GM23338 (cell line): Measurements from ENCODE around the gene UCN. TPM values are rescaled to one million over a fixed set of nuclear protein-coding genes. Genes with fewer than 3 reads are reported as not detected.
A peak's percentile ranks its signal among the peaks of the same experiment; 100 is the strongest.

Experiments
- ATAC-seq: fragments of 200-7000 bp; cut with Tn5 transposase; 3 replicates; pipeline ENCODE4 v1.9.1; 2020
- DNase-seq: peaks from one replicate; pipeline ENCODE4 v3.0.0-alpha.2; 2015; ENCODE audit warnings: low spot score
- H2AFZ ChIP-seq: fragments of 200-600 bp; sonication (generic); 2 replicates; pipeline ENCODE4 v1.8.0; 2016; ENCODE audit warnings: antibody characterized with exemption, mild to moderate bottlenecking, moderate library complexity
- H3F3A ChIP-seq: fragments of 200-600 bp; sonication (generic); replicated peaks from 2 replicates; pipeline ENCODE4 v1.8.0; 2017; ENCODE audit warnings: antibody characterized with exemption, mixed run types, low read depth
- H3K27ac ChIP-seq: fragments of 200-600 bp; sonication (generic); 2 replicates; pipeline ENCODE4 v1.6.1; 2016; ENCODE audit warnings: low read depth
- H3K27me3 ChIP-seq: fragments of 200-600 bp; sonication (generic); 2 replicates; pipeline ENCODE4 v1.8.0; 2016; ENCODE audit warnings: mild to moderate bottlenecking, mixed run types, moderate library complexity; ENCODE audit not compliant: insufficient read depth
- H3K36me3 ChIP-seq: fragments of 200-600 bp; sonication (generic); 2 replicates; pipeline ENCODE4 v1.8.0; 2016; ENCODE audit warnings: mild to moderate bottlenecking; ENCODE audit not compliant: insufficient read depth
- H3K4me1 ChIP-seq: fragments of 200-600 bp; sonication (generic); 2 replicates; pipeline ENCODE4 v1.8.0; 2016; ENCODE audit warnings: mild to moderate bottlenecking, moderate library complexity; ENCODE audit not compliant: insufficient read depth
- H3K4me2 ChIP-seq: fragments of 200-600 bp; sonication (generic); 2 replicates; pipeline ENCODE4 v1.7.1; 2017; ENCODE audit warnings: mixed run types
- H3K4me3 ChIP-seq: fragments of 200-600 bp; sonication (generic); 2 replicates; pipeline ENCODE4 v1.6.1; 2016; ENCODE audit warnings: mixed run types
- H3K79me2 ChIP-seq: fragments of 200-600 bp; sonication (generic); replicated peaks from 2 replicates; pipeline ENCODE4 v1.8.0; 2017; ENCODE audit warnings: mild to moderate bottlenecking; ENCODE audit not compliant: insufficient read depth
- H3K9me2 ChIP-seq: fragments of 200-600 bp; sonication (generic); 2 replicates; pipeline ENCODE4 v1.8.0; 2017; ENCODE audit not compliant: insufficient read depth
- H4K20me1 ChIP-seq: fragments of 200-600 bp; sonication (generic); replicated peaks from 2 replicates; pipeline ENCODE4 v1.8.0; 2017; ENCODE audit warnings: mild to moderate bottlenecking; ENCODE audit not compliant: insufficient read depth
- H3K27ac Mint-ChIP-seq: 2 replicates; pipeline ENCODE4 v1.8.0; 2020; ENCODE audit warnings: inconsistent platforms, mild to moderate bottlenecking, moderate library complexity, mixed read lengths
- H3K27me3 Mint-ChIP-seq: 3 replicates; pipeline ENCODE4 v1.8.0; 2022; ENCODE audit warnings: low read depth, mild to moderate bottlenecking, moderate library complexity, mixed read lengths, inconsistent platforms; ENCODE audit not compliant: insufficient read depth, poor library complexity
- H3K36me3 Mint-ChIP-seq: 3 replicates; pipeline ENCODE4 v1.8.0; 2021; ENCODE audit warnings: low read depth, mild to moderate bottlenecking, inconsistent platforms, moderate library complexity, mixed read lengths
- H3K4me1 Mint-ChIP-seq: 3 replicates; pipeline ENCODE4 v1.8.0; 2020; ENCODE audit warnings: mild to moderate bottlenecking, inconsistent platforms, mixed read lengths
- H3K4me3 Mint-ChIP-seq: 3 replicates; pipeline ENCODE4 v1.8.0; 2021; ENCODE audit warnings: moderate library complexity, mild to moderate bottlenecking, inconsistent platforms, mixed read lengths
- H3K9me3 Mint-ChIP-seq: 3 replicates; pipeline ENCODE4 v1.8.0; 2020; ENCODE audit warnings: moderate library complexity, mild to moderate bottlenecking, inconsistent platforms, mixed read lengths
- EZH2 ChIP-seq: fragments of 200-600 bp; sonication (generic); IDR thresholded peaks from one replicate; pipeline ENCODE4 v1.8.0; 2017; ENCODE audit warnings: antibody characterized with exemption, mild to moderate bottlenecking, low read depth; ENCODE audit not compliant: unreplicated experiment
- EZH2phosphoT487 ChIP-seq: fragments of 200-600 bp; sonication (generic); IDR thresholded peaks from one replicate; pipeline ENCODE4 v1.8.1; 2018; ENCODE audit warnings: antibody characterized with exemption; ENCODE audit not compliant: unreplicated experiment
- POLR2AphosphoS5 ChIP-seq: IDR thresholded peaks from 2 replicates; pipeline ENCODE4 v1.6.1; 2016; ENCODE audit warnings: antibody characterized with exemption, low read depth
- polyA plus RNA-seq: library from polyadenylated mRNA; unstranded; fragments of >200 nt; fragmentation: Nextera tagmentation; extraction: Ambion mirVana; gene quantifications from 2 replicates; pipeline ENCODE4 v1.2.1, GENCODE V29; 2016
- total RNA-seq: library from RNA; depleted of rRNA; stranded (reverse); fragments of >200 nt; shearing (Covaris generic); gene quantifications from 2 replicates; pipeline ENCODE4 v1.2.3, GENCODE V29; 2014
- TF ChIP-seq, protein P1 (sequence below), 2 experiments: fragments of 200-600 bp in 1 of 2; sonication (generic) in 1 of 2; conservative IDR thresholded peaks; 2 replicates each; pipeline versions ENCODE4 v1.5.1 to v1.6.1; 2016 to 2017; ENCODE audit warnings: antibody characterized with exemption in 2 of 2, low read depth in 2 of 2, mild to moderate bottlenecking in 2 of 2, moderate library complexity in 1 of 2
- TF ChIP-seq, protein P2 (sequence below): fragments of 250-450 bp; sonication (Bioruptor Pico); IDR thresholded peaks from 2 replicates; pipeline ENCODE4 v1.5.0; 2020; ENCODE audit warnings: mild to moderate bottlenecking, moderate library complexity

The UCN gene
- total and polyA plus RNA-seq, 2 experiments from 2014 or later: 0.59 to 0.99 TPM

GRCh38 chr2:27264253-27264752 is 43.9 kb downstream of the UCN start:
- no peaks in the 10 kb centered on the region; the same call in 1 of the 2 replicates for H4K20me1 ChIP-seq
- H3K4me2 ChIP-seq: peak overlapping the region; percentile 98
- H3K36me3 ChIP-seq: no peaks in the 10 kb centered on the region
- TF ChIP-seq, protein P1, sequence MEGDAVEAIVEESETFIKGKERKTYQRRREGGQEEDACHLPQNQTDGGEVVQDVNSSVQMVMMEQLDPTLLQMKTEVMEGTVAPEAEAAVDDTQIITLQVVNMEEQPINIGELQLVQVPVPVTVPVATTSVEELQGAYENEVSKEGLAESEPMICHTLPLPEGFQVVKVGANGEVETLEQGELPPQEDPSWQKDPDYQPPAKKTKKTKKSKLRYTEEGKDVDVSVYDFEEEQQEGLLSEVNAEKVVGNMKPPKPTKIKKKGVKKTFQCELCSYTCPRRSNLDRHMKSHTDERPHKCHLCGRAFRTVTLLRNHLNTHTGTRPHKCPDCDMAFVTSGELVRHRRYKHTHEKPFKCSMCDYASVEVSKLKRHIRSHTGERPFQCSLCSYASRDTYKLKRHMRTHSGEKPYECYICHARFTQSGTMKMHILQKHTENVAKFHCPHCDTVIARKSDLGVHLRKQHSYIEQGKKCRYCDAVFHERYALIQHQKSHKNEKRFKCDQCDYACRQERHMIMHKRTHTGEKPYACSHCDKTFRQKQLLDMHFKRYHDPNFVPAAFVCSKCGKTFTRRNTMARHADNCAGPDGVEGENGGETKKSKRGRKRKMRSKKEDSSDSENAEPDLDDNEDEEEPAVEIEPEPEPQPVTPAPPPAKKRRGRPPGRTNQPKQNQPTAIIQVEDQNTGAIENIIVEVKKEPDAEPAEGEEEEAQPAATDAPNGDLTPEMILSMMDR (conservative IDR thresholded peaks at IDR 0.05; ENCODE audit: low read depth in 2 of 2): no peak
- peak; percentile 9 for TF ChIP-seq EZH2
- TF ChIP-seq, protein P2, sequence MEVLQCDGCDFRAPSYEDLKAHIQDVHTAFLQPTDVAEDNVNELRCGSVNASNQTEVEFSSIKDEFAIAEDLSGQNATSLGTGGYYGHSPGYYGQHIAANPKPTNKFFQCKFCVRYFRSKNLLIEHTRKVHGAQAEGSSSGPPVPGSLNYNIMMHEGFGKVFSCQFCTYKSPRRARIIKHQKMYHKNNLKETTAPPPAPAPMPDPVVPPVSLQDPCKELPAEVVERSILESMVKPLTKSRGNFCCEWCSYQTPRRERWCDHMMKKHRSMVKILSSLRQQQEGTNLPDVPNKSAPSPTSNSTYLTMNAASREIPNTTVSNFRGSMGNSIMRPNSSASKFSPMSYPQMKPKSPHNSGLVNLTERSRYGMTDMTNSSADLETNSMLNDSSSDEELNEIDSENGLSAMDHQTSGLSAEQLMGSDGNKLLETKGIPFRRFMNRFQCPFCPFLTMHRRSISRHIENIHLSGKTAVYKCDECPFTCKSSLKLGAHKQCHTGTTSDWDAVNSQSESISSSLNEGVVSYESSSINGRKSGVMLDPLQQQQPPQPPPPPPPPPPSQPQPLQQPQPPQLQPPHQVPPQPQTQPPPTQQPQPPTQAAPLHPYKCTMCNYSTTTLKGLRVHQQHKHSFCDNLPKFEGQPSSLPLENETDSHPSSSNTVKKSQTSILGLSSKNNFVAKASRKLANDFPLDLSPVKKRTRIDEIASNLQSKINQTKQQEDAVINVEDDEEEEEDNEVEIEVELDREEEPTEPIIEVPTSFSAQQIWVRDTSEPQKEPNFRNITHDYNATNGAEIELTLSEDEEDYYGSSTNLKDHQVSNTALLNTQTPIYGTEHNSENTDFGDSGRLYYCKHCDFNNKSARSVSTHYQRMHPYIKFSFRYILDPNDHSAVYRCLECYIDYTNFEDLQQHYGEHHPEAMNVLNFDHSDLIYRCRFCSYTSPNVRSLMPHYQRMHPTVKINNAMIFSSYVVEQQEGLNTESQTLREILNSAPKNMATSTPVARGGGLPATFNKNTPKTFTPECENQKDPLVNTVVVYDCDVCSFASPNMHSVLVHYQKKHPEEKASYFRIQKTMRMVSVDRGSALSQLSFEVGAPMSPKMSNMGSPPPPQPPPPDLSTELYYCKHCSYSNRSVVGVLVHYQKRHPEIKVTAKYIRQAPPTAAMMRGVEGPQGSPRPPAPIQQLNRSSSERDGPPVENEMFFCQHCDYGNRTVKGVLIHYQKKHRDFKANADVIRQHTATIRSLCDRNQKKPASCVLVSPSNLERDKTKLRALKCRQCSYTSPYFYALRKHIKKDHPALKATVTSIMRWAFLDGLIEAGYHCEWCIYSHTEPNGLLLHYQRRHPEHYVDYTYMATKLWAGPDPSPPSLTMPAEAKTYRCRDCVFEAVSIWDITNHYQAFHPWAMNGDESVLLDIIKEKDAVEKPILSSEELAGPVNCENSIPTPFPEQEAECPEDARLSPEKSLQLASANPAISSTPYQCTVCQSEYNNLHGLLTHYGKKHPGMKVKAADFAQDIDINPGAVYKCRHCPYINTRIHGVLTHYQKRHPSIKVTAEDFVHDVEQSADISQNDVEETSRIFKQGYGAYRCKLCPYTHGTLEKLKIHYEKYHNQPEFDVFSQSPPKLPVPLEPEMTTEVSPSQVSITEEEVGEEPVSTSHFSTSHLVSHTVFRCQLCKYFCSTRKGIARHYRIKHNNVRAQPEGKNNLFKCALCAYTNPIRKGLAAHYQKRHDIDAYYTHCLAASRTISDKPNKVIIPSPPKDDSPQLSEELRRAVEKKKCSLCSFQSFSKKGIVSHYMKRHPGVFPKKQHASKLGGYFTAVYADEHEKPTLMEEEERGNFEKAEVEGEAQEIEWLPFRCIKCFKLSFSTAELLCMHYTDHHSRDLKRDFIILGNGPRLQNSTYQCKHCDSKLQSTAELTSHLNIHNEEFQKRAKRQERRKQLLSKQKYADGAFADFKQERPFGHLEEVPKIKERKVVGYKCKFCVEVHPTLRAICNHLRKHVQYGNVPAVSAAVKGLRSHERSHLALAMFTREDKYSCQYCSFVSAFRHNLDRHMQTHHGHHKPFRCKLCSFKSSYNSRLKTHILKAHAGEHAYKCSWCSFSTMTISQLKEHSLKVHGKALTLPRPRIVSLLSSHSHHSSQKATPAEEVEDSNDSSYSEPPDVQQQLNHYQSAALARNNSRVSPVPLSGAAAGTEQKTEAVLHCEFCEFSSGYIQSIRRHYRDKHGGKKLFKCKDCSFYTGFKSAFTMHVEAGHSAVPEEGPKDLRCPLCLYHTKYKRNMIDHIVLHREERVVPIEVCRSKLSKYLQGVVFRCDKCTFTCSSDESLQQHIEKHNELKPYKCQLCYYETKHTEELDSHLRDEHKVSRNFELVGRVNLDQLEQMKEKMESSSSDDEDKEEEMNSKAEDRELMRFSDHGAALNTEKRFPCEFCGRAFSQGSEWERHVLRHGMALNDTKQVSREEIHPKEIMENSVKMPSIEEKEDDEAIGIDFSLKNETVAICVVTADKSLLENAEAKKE (CRISPR knock-in tag): no peak
- no peak for TF ChIP-seq EZH2phosphoT487
- peak; percentile 18 for TF ChIP-seq POLR2AphosphoS5
- H3K4me3 Mint-ChIP-seq: peak overlapping the region; percentile 79
- peaks cover 17% of the 10 kb centered on the region for H3K4me1 ChIP-seq
- no peak overlapping the region for H3K27ac Mint-ChIP-seq
- H3K27me3 ChIP-seq: peaks cover 82% of the 10 kb centered on the region
- peaks cover 46% of the 10 kb centered on the region for H3K27me3 Mint-ChIP-seq
- no peaks in the 10 kb centered on the region for H3K9me3 Mint-ChIP-seq
- ATAC-seq (peak; percentile 56), DNase-seq (peak; percentile 77)
- H3F3A ChIP-seq: 0 out of 2 replicates have a peak, but pooled peaks cover 9% of the 10 kb centered on the region
- no peak overlapping the region for H3K27ac ChIP-seq
- H3K36me3 Mint-ChIP-seq: no peaks in the 10 kb centered on the region; the same call in 2 of the 3 replicates
- H3K4me3 ChIP-seq: peak overlapping the region; percentile 82
- no peaks in the 10 kb centered on the region for H3K9me2 ChIP-seq
- H2AFZ ChIP-seq: peak overlapping the region; percentile 99
- no peaks in the 10 kb centered on the region for H3K79me2 ChIP-seq
- H3K4me1 Mint-ChIP-seq: peaks cover 23% of the 10 kb centered on the region
